ENCODE results near the gene PHTF2.

DNA sequence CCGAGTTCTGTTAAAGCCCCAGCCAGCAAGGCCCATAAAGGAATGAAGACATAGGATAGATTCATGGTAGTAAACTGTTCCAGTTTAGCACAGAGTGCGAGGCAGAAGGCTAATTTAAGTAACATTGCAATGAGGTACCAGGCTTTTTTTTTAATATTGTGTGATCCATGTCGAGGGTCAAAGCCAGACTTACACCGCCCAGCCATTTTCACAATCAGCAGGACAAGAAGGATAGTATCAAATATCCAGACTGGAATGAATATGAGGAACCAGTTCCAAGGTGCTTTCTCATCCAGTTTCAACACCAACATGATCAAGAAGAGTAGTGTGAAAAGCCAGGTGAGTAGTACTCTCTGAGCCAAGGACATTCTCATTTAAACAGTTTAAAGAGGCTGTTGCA is 4.6 kb upstream of the PHTF2 start:
- TF ChIP-seq, protein P1, sequence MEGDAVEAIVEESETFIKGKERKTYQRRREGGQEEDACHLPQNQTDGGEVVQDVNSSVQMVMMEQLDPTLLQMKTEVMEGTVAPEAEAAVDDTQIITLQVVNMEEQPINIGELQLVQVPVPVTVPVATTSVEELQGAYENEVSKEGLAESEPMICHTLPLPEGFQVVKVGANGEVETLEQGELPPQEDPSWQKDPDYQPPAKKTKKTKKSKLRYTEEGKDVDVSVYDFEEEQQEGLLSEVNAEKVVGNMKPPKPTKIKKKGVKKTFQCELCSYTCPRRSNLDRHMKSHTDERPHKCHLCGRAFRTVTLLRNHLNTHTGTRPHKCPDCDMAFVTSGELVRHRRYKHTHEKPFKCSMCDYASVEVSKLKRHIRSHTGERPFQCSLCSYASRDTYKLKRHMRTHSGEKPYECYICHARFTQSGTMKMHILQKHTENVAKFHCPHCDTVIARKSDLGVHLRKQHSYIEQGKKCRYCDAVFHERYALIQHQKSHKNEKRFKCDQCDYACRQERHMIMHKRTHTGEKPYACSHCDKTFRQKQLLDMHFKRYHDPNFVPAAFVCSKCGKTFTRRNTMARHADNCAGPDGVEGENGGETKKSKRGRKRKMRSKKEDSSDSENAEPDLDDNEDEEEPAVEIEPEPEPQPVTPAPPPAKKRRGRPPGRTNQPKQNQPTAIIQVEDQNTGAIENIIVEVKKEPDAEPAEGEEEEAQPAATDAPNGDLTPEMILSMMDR (IDR thresholded peaks at IDR 0.05): no peak
- TF ChIP-seq POLR2A (IDR thresholded peaks at IDR 0.05) (no peak), EP300 (IDR thresholded peaks at IDR 0.05) (no peak)

Measured in ovary (tissue), 3 donors.